ENCODE results near the gene SNX2. TPM values are rescaled to one million over a fixed set of nuclear protein-coding genes. Genes with fewer than 3 reads are reported as not detected.
A peak's percentile ranks its signal among the peaks of the same experiment; 100 is the strongest.
"Not testable (repeated sequence)": the region's sequence is repeated elsewhere in the genome, so short reads cannot be mapped to it uniquely, and the experiment has no call there.

Gene SNX2
- polyA plus RNA-seq, 1 donor = 165 TPM

GRCh38 chr5:122761896-122762295, 13.0 kb upstream of the SNX2 start:
- not testable (repeated sequence) for DNase-seq

- DNase-seq = no peak
Observed at GRCh38 chr5:122766130-122766529, 8.8 kb upstream of the SNX2 start.

GRCh38 chr5:122770477-122770876, 4.4 kb upstream of the SNX2 start:
- DNase-seq = no peak

GRCh38 chr5:122772446-122772845, 2.4 kb upstream of the SNX2 start:
- no peak for DNase-seq

- no peak for DNase-seq
Observed at GRCh38 chr5:122773619-122774018, 1.3 kb upstream of the SNX2 start.

GRCh38 chr5:122774519-122774860, 390 bp upstream of the SNX2 start:
- DNase-seq = no peak

- DNase-seq = peak; percentile 55
Observed at GRCh38 chr5:122775550-122776542, 966 bp downstream of the SNX2 start.

- DNase-seq = no peak
Observed at GRCh38 chr5:122778157-122778556, 3.3 kb downstream of the SNX2 start.

- no peak for DNase-seq
Observed at GRCh38 chr5:122779451-122779850, 4.6 kb downstream of the SNX2 start.

GRCh38 chr5:122780296-122780695, 5.4 kb downstream of the SNX2 start:
- no peak for DNase-seq

- DNase-seq = no peak
Observed at GRCh38 chr5:122781465-122781864, 6.6 kb downstream of the SNX2 start.

- no peak for DNase-seq
Observed at GRCh38 chr5:122785294-122785693, 10.4 kb downstream of the SNX2 start.

GRCh38 chr5:122788371-122788770, 13.5 kb downstream of the SNX2 start:
- no peak for DNase-seq

- no peak for DNase-seq
Observed at GRCh38 chr5:122788996-122789395, 14.1 kb downstream of the SNX2 start.

- no peak for DNase-seq
Observed at GRCh38 chr5:122789461-122790171, 14.7 kb downstream of the SNX2 start.

- DNase-seq = no peak
Observed at GRCh38 chr5:122790354-122791103, 15.6 kb downstream of the SNX2 start.

- DNase-seq = no peak
Observed at GRCh38 chr5:122805481-122805880, 30.6 kb downstream of the SNX2 start.

- no peak for DNase-seq
Observed at GRCh38 chr5:122810405-122810804, 35.5 kb downstream of the SNX2 start.

- no peak for DNase-seq
Observed at GRCh38 chr5:122815218-122815767, 40.4 kb downstream of the SNX2 start.

GRCh38 chr5:122816756-122817155, 41.9 kb downstream of the SNX2 start:
- no peak for DNase-seq

- DNase-seq = no peak
Observed at GRCh38 chr5:122831984-122832383, 57.1 kb downstream of the SNX2 start.

- DNase-seq = no peak
Observed at GRCh38 chr5:122835681-122836080, 60.8 kb downstream of the SNX2 start.
